ENCODE data around the gene TMEM167A.

The TMEM167A gene

GRCh38 chr5:83076742-83077661 is at the start of gene TMEM167A, which contains the start of gene XRCC4:
Gene TMEM167A, minus strand, starts transcription at chr5:83077394. Its CDS starts 71 bp downstream, at chr5:83077323.
Gene XRCC4, plus strand, starts transcription at chr5:83077547. Its CDS starts 27,373 bp downstream, at chr5:83104920.
- Histone ChIP-seq H3K4me3 (ENCODE audit: severe bottlenecking) (peak within 1 kb of the TSS; percentile 67), H3K36me3 (ENCODE audit: low read depth) (peaks cover 28% of the 10 kb centered on the region), H3K9me3 (ENCODE audit: severe bottlenecking) (no peaks in the 10 kb centered on the region), H3K27ac (ENCODE audit: poor library complexity, severe bottlenecking) (peak within 1 kb of the TSS; percentile 66), H3K27me3 (ENCODE audit: insufficient read depth, poor library complexity, severe bottlenecking) (no peaks in the 10 kb centered on the region), H3K4me1 (ENCODE audit: insufficient read depth, poor library complexity, severe bottlenecking) (peaks cover 12% of the 10 kb centered on the region)
- peak; percentile 100 for ATAC-seq (ENCODE audit: low read depth)
- DNase-seq (ENCODE audit: low spot score): peak; percentile 99
- no peak for TF ChIP-seq CTCF (IDR thresholded peaks at IDR 0.05; ENCODE audit: poor library complexity, severe bottlenecking)

- H3K27ac ChIP-seq (ENCODE audit: poor library complexity, severe bottlenecking): no peak overlapping the region
- ATAC-seq (ENCODE audit: low read depth) (no peak), DNase-seq (ENCODE audit: low spot score) (no peak)
- no peak overlapping the region for H3K4me3 ChIP-seq (ENCODE audit: severe bottlenecking)
- no peaks in the 10 kb centered on the region for H3K9me3 ChIP-seq (ENCODE audit: severe bottlenecking)
- H3K36me3 ChIP-seq (ENCODE audit: low read depth): no peaks in the 10 kb centered on the region
- TF ChIP-seq CTCF (IDR thresholded peaks at IDR 0.05; ENCODE audit: poor library complexity, severe bottlenecking): no peak
- no peaks in the 10 kb centered on the region for H3K4me1 ChIP-seq (ENCODE audit: insufficient read depth, poor library complexity, severe bottlenecking)
- H3K27me3 ChIP-seq (ENCODE audit: insufficient read depth, poor library complexity, severe bottlenecking): no peaks in the 10 kb centered on the region
Measured at GRCh38 chr5:83126501-83126900, 49.3 kb upstream of the TMEM167A start.

GRCh38 chr5:83125560-83125959 is 48.4 kb upstream of the TMEM167A start:
- no peaks in the 10 kb centered on the region for H3K27me3 ChIP-seq (ENCODE audit: insufficient read depth, poor library complexity, severe bottlenecking)
- TF ChIP-seq CTCF (IDR thresholded peaks at IDR 0.05; ENCODE audit: poor library complexity, severe bottlenecking): no peak
- DNase-seq (ENCODE audit: low spot score) (no peak), ATAC-seq (ENCODE audit: low read depth) (no peak)
- no peak overlapping the region for H3K4me3 ChIP-seq (ENCODE audit: severe bottlenecking)
- no peaks in the 10 kb centered on the region for H3K36me3 ChIP-seq (ENCODE audit: low read depth)
- no peak overlapping the region for H3K27ac ChIP-seq (ENCODE audit: poor library complexity, severe bottlenecking)
- H3K9me3 ChIP-seq (ENCODE audit: severe bottlenecking): no peaks in the 10 kb centered on the region
- H3K4me1 ChIP-seq (ENCODE audit: insufficient read depth, poor library complexity, severe bottlenecking): no peaks in the 10 kb centered on the region

GRCh38 chr5:83124593-83124992 is 47.4 kb upstream of the TMEM167A start:
- Histone ChIP-seq H3K4me3 (ENCODE audit: severe bottlenecking) (no peak overlapping the region), H3K27me3 (ENCODE audit: insufficient read depth, poor library complexity, severe bottlenecking) (no peaks in the 10 kb centered on the region), H3K27ac (ENCODE audit: poor library complexity, severe bottlenecking) (no peak overlapping the region), H3K36me3 (ENCODE audit: low read depth) (no peaks in the 10 kb centered on the region), H3K9me3 (ENCODE audit: severe bottlenecking) (no peaks in the 10 kb centered on the region), H3K4me1 (ENCODE audit: insufficient read depth, poor library complexity, severe bottlenecking) (no peaks in the 10 kb centered on the region)
- TF ChIP-seq CTCF (IDR thresholded peaks at IDR 0.05; ENCODE audit: poor library complexity, severe bottlenecking): no peak
- no peak for ATAC-seq (ENCODE audit: low read depth)
- no peak for DNase-seq (ENCODE audit: low spot score)

GRCh38 chr5:83118976-83119375 is 41.8 kb upstream of the TMEM167A start:
- DNase-seq (ENCODE audit: low spot score) (no peak), ATAC-seq (ENCODE audit: low read depth) (no peak)
- no peak for TF ChIP-seq CTCF (IDR thresholded peaks at IDR 0.05; ENCODE audit: poor library complexity, severe bottlenecking)

More at GRCh38 chr5:83118976-83119375, 41.8 kb upstream of the TMEM167A start:
- Histone ChIP-seq H3K27ac (ENCODE audit: poor library complexity, severe bottlenecking) (no peak overlapping the region), H3K4me3 (ENCODE audit: severe bottlenecking) (no peak overlapping the region), H3K36me3 (ENCODE audit: low read depth) (peaks cover 8% of the 10 kb centered on the region; the same call in 1 of the 2 replicates), H3K4me1 (ENCODE audit: insufficient read depth, poor library complexity, severe bottlenecking) (no peaks in the 10 kb centered on the region), H3K9me3 (ENCODE audit: severe bottlenecking) (peaks cover 4% of the 10 kb centered on the region), H3K27me3 (ENCODE audit: insufficient read depth, poor library complexity, severe bottlenecking) (no peaks in the 10 kb centered on the region)
